ENCODE results near the gene NCOR2. TPM values are rescaled to one million over a fixed set of nuclear protein-coding genes. Genes with fewer than 3 reads are reported as not detected.

NCOR2 gene
- total RNA-seq, 4 donors from 2014 or later: 41.8 to 133 (median 66.4) TPM

DNA sequence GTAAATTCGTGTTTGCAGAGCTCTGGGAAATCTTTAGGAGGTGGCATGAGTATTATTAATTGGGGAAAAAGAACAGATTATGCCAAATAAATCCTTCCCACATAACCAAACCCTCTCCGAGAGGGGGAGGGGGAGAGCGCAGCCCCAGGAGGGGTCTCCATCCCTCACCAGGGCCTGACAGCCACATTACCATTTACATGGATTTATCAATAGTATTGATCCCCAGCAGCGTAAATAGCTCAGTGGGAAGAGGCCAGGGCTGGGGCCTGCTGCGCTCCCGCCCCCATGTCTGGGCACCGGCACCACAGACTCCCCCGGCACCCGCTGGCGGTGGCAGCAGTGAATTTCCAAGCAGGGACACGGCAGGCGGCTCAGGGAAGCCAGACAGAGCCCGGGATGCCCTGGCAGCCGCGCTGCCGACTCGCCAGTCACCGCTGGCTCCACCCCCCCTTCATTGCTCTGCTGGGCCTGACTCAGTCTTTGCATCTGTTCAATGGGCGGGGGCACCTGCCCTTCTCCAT lies 2.4 kb downstream of the NCOR2 start:
- TF ChIP-seq, protein P1, sequence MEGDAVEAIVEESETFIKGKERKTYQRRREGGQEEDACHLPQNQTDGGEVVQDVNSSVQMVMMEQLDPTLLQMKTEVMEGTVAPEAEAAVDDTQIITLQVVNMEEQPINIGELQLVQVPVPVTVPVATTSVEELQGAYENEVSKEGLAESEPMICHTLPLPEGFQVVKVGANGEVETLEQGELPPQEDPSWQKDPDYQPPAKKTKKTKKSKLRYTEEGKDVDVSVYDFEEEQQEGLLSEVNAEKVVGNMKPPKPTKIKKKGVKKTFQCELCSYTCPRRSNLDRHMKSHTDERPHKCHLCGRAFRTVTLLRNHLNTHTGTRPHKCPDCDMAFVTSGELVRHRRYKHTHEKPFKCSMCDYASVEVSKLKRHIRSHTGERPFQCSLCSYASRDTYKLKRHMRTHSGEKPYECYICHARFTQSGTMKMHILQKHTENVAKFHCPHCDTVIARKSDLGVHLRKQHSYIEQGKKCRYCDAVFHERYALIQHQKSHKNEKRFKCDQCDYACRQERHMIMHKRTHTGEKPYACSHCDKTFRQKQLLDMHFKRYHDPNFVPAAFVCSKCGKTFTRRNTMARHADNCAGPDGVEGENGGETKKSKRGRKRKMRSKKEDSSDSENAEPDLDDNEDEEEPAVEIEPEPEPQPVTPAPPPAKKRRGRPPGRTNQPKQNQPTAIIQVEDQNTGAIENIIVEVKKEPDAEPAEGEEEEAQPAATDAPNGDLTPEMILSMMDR (IDR thresholded peaks at IDR 0.05; ENCODE audit: low read depth): no peak

DNA sequence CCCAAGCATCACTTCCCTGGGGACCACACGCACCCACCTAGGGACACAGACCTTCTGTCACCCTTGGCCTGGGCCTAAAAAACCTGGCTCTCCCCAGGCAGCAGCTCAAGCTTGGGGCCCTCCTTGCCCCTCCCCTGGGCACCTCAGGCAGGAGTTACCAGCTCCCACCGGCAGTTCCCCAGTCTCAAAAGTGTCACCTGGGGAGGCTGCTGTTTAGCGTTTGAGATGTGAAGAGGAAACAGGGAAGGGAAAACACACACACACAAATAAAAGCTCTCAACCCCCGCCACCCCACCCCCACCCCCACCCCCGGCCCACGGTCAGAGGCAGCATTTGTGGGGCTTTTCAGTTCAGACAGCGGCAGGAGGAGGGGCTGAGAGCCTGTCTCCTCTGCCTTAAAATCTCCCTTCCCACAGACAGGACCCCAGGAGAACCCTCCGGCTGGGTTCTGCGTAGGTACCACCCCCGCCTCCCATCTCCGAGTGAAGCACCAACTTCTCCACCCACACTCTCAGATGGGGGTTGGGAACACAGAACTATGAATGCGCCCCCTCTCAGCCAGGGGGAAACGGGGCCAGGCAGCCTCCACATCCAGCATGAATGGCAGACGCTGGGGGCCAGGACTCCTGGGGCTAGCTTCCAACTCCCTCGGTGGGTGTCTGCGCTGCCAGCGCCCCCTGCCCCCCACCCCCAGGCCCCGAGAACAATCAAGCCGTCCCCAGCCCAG lies 3.0 kb downstream of the NCOR2 start:
- TF ChIP-seq, protein P1 (IDR thresholded peaks at IDR 0.05; ENCODE audit: low read depth): no peak

DNA sequence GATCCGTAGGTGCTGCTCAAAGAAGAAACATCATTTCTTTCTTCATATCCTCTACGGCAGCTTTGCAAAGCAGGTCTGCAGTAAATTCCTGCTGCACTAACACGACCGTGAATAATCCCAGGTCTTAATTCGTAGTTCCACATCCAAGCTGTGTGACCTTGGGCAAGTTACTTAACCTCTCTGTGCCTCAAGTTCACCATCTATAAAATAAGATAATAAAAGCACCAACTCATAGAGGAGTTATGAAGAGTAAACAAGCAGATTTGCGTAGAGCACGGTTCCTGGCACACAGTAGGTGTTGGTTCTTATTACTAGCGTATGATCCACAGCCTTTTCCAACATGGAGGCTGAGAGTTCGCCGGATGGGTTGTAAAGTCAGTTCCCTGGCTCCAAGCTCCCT lies 3.6 kb downstream of the NCOR2 start:
- TF ChIP-seq, protein P1 (IDR thresholded peaks at IDR 0.05; ENCODE audit: low read depth): no peak

DNA sequence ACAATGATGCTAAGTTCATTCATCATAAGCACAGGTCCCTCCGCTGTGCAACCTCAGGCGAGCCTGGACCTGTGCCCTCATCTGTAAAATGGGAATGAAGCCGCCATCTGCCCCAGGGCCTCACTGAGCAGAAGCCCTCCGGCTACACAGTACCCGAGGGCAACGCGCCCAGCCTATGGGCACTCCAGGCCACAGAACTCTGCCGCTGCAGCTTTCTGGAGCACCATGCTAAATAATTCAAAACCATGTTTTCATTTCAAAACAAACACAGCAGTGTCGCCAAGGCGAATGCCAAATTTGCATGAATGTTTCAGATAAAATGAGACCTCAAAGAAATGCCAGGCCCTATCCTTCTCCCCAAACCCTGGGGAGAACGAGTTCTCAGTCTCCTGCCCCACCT lies 4.0 kb downstream of the NCOR2 start:
- TF ChIP-seq, protein P1 (IDR thresholded peaks at IDR 0.05; ENCODE audit: low read depth): no peak

DNA sequence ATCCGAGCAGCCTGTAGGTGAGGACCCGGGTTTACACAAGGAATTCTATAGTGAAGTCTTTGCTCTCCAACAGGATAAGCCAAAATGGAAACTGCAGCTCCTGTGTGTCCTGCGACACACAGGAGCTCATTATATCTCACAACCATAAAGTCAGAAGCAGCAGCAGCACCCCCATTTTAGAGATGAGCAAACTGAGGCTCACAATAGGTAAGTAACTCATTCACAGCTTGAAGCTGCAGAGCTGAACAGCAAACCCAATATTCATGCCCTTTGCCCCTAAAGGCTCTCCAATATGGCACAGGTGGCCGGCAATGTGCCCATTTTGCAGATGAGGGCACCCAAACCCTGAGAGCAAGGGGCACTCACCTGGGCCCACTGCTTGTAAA lies 4.6 kb downstream of the NCOR2 start:
- TF ChIP-seq, protein P1 (IDR thresholded peaks at IDR 0.05; ENCODE audit: low read depth): no peak

DNA sequence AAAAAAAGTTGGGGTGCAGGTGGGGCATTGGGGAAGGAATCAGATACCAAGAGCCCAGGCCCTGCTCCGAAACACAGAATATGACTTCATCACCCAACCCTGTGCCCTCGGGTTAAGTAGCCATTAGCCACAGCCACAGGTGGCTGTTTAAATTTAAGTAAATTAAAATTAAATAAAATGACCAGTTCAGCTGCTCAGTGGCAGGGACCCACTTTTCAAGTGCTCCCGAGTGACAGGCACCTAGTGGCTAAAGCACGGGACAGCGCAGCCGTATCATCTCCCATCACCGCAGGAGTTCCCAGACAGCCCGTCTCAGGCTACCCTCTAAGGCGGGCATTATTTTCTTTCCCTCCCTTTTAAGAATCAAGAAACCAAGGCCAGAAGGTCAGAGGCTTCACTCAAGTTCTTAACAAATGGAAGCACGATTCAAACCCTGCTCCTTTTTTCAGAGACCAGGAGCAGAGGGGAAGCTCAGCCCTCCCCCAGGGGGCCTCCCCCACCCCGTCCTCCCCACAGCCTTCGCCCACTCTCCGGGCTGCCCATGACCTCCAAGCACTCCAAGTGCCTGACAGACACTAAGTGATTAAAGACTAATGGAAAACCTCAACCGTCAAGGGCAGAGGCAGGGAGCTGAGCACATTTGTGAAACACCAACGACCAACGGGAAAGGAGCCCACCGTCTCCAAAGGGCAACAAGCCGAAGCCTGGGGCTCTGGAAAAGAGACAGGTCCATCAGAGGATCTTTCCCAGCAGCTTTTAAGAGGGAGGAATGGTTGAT lies 5.2 kb downstream of the NCOR2 start:
- TF ChIP-seq, protein P1 (IDR thresholded peaks at IDR 0.05; ENCODE audit: low read depth): no peak

DNA sequence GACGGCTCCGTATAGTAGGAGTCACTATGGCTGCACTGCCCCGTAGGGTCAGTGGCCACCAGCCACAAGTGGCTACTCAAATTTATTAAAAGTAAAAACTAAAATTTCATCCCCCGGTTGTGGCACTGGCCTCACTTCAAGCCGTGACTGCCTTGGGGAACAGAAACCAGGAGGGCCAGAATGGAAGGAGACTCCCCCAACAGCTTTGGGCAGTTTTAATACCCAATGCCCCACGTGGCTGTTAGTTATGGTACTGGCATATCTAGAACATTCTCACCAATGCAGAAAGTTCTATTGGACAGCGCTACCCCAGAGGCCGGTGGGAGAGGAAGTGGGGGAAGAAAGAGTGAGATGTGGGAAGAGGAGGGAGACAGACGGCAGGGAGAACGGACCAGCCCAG lies 6.2 kb downstream of the NCOR2 start:
- TF ChIP-seq, protein P1 (IDR thresholded peaks at IDR 0.05; ENCODE audit: low read depth): no peak
